RWPE2 (cell line): ENCODE measurements around the gene CFAP53.

Experiments
- ATAC-seq: fragments of 200-7000 bp; cut with Tn5 transposase; 3 replicates; pipeline ENCODE4 v1.9.1; 2021; ENCODE audit warnings: low read depth
- DNase-seq: peaks from one replicate; pipeline ENCODE4 v3.0.0-alpha.2; 2020; ENCODE audit warnings: low spot score
- H3K27ac ChIP-seq: fragments of 450-650 bp; 2 replicates; pipeline ENCODE4 v1.5.1; 2017; ENCODE audit warnings: mild to moderate bottlenecking; ENCODE audit not compliant: poor library complexity, severe bottlenecking
- H3K27me3 ChIP-seq: fragments of 250-450 bp; sonication (Bioruptor Pico); 2 replicates; pipeline ENCODE4 v1.5.1; 2021; ENCODE audit warnings: mild to moderate bottlenecking, moderate library complexity; ENCODE audit not compliant: insufficient read depth, poor library complexity, severe bottlenecking
- H3K36me3 ChIP-seq: fragments of 250-450 bp; sonication (Bioruptor Pico); 2 replicates; pipeline ENCODE4 v1.5.1; 2020; ENCODE audit warnings: low read depth, mild to moderate bottlenecking, moderate library complexity
- H3K4me1 ChIP-seq: fragments of 250-450 bp; sonication (Bioruptor Pico); 2 replicates; pipeline ENCODE4 v1.5.1; 2021; ENCODE audit warnings: mild to moderate bottlenecking, moderate library complexity; ENCODE audit not compliant: insufficient read depth, poor library complexity, severe bottlenecking
- H3K4me3 ChIP-seq: fragments of 250-450 bp; sonication (Bioruptor Pico); 2 replicates; pipeline ENCODE4 v1.5.1; 2021; ENCODE audit warnings: mild to moderate bottlenecking, moderate library complexity; ENCODE audit not compliant: severe bottlenecking
- H3K9me3 ChIP-seq: fragments of 250-450 bp; sonication (Bioruptor Pico); 2 replicates; pipeline ENCODE4 v1.5.1; 2021; ENCODE audit warnings: mild to moderate bottlenecking, moderate library complexity; ENCODE audit not compliant: severe bottlenecking
- TF ChIP-seq, protein P1 (sequence below): fragments of 450-650 bp; IDR thresholded peaks from one replicate; pipeline ENCODE4 v1.5.1; 2017; ENCODE audit warnings: mild to moderate bottlenecking, moderate library complexity; ENCODE audit not compliant: poor library complexity, severe bottlenecking

The CFAP53 gene

DNA sequence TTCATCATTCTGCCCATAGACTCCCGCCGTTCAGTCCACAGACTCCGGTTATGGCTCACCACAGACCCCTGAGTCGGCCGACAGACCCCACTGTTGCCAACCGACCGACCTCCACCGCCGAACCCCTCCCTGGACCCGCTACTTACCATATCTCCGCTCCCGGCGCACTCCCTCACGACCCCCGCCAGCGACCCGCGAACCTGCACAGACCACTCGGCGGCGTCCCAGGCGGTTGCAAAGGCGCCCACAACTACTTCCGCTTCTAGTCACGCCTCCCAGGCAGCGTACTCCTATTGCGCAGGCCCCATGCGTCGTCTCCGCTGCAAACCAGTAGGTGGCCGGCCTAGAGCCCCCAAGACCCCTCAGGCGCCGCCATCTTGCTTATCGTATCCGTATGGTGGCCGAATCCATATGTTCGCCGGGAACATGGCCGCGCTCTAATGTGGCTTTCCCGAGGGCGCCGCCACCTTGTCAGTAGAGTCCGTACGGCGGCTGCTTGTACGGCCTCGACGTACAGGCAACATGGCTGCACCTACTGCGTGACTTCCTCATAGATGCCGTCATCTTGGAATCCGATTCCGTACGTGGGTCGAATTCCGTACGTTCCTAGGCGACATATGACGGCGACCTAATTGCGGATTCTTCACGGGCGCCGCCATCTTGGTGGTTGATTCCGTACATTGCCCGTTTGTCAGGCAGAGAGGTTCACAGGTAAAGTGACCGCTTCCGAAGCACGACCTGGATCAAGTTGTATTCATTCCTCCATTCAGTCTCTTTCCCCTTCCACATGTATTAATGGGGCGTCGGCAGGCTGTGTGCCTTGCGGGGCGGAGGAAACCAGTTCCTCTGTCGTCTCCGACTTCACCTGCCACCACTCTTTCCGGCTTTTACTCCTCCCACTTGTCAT is 21.4 kb upstream of the CFAP53 start, which contains the start of gene CXXC1:
TSS of gene CXXC1 (minus strand) at position 252 of the 907 bp plus-strand sequence. CDS start at position 149, 103 bp downstream.
- peak; percentile 97 for DNase-seq
- peaks cover 2% of the 10 kb centered on the region for H3K4me1 ChIP-seq
- H3K4me3 ChIP-seq: peak within 1 kb of the TSS; percentile 56
- peak within 1 kb of the TSS; percentile 22 for H3K27ac ChIP-seq
- ATAC-seq: peak; percentile 89
- H3K27me3 ChIP-seq: no peaks in the 10 kb centered on the region
- no peaks in the 10 kb centered on the region for H3K9me3 ChIP-seq
- TF ChIP-seq, protein P1, sequence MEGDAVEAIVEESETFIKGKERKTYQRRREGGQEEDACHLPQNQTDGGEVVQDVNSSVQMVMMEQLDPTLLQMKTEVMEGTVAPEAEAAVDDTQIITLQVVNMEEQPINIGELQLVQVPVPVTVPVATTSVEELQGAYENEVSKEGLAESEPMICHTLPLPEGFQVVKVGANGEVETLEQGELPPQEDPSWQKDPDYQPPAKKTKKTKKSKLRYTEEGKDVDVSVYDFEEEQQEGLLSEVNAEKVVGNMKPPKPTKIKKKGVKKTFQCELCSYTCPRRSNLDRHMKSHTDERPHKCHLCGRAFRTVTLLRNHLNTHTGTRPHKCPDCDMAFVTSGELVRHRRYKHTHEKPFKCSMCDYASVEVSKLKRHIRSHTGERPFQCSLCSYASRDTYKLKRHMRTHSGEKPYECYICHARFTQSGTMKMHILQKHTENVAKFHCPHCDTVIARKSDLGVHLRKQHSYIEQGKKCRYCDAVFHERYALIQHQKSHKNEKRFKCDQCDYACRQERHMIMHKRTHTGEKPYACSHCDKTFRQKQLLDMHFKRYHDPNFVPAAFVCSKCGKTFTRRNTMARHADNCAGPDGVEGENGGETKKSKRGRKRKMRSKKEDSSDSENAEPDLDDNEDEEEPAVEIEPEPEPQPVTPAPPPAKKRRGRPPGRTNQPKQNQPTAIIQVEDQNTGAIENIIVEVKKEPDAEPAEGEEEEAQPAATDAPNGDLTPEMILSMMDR: peak; percentile 41
- H3K36me3 ChIP-seq: peaks cover 21% of the 10 kb centered on the region

DNA sequence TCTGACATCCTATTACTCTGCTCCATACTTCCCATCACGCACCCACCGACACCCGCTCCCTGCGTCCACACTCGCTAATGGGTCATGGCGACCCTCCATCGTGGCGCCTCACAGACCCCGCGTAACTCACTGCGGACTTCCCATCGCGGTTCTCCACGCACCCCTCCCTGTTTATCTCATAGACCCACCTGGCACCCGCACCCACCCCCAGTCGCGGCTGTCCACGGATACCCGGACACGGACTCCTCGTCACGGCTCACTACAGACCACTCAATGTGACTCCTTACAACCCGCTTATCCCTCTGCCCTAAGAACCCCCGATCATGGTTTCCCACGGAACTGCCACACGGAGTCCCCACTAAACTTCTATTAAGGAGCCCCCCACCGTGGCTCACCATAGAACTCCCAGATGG is 20.7 kb upstream of the CFAP53 start:
- peak overlapping the region; percentile 22 for H3K27ac ChIP-seq
- TF ChIP-seq, protein P1: no peak
- ATAC-seq: no peak

DNA sequence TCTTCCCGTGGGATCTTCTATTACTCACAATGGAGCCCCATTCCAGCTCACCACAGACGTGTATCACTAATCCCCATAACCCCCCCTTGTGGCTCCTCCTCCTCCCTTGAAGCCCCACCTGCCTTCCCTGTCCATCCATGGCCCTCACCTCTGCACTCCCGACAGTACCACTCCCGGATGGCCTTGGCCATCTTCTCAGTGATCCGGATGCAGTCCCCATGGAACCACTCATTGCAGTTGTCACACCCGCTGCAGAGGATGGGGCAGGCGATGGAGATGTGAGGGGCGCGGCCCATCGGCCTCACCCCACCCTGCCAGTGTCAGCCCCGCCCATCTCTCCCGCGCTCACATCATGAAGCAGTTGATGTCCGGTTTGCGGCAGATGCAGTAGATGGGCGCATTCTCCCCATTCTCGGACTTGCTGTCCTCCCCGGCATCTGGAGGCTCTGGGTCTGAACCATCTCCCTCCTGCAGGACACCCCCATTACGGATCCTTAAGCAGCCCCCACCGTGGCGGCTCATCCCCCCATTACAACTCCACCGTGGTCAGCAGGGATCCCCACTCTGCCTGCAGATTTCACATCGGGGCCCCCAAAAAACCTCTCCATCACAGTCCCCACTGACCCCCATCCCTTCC is 20.2 kb upstream of the CFAP53 start:
- Histone ChIP-seq H3K27me3 (no peaks in the 10 kb centered on the region), H3K36me3 (peaks cover 30% of the 10 kb centered on the region), H3K9me3 (no peaks in the 10 kb centered on the region), H3K27ac (peak overlapping the region; percentile 22), H3K4me3 (peak overlapping the region; percentile 56), H3K4me1 (peaks cover 2% of the 10 kb centered on the region)
- peak; percentile 74 for DNase-seq
- TF ChIP-seq, protein P1: no peak
- ATAC-seq: peak; percentile 28

More for the DNA sequence above, 20.7 kb upstream of the CFAP53 start:
- H3K4me3 ChIP-seq: peak overlapping the region; percentile 56
- DNase-seq: no peak
- H3K36me3 ChIP-seq: peaks cover 28% of the 10 kb centered on the region
- peaks cover 2% of the 10 kb centered on the region for H3K4me1 ChIP-seq
- H3K9me3 ChIP-seq: no peaks in the 10 kb centered on the region
- H3K27me3 ChIP-seq: no peaks in the 10 kb centered on the region

DNA sequence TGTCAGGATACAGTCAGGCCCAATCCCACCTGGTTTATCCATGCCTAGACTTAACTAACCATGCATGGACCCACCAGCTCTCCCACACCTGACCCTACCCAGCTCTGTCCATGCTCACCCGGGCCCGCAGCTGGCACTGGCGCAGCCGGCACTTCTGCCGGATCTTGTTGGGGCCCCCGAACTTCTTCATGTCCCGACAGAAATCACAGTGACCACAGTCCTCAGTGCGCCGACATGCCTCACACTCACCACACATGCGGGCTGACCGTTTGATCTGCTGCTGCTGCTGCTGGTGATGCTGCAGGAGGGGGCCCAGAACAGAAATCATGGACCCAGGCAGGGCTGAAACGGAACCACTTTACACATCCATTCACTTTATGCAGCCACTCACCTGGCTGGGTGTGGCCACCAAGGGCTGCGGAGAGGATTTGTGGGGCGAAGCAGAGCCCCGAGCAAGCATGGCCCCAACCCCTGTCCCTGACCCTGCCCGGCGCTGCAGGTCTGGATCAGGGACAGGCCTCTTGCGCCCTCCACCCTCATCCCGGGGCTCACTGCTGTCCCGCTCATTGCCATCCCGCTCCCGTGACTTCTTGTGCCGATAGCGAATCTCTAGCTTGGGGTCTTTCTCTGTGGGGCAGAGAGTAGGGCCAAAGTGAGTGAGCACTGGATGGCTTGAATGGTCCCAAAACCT is 19.5 kb upstream of the CFAP53 start:
- peaks cover 30% of the 10 kb centered on the region for H3K36me3 ChIP-seq
- H3K27ac ChIP-seq: no peak overlapping the region
- H3K9me3 ChIP-seq: no peaks in the 10 kb centered on the region
- TF ChIP-seq, protein P1: no peak
- no peaks in the 10 kb centered on the region for H3K27me3 ChIP-seq
- peaks cover 2% of the 10 kb centered on the region for H3K4me1 ChIP-seq
- DNase-seq: no peak
- no peak for ATAC-seq
- H3K4me3 ChIP-seq: no peak overlapping the region
